Immature natural killer cell (primary cell): ENCODE data around the gene APMAP. TPM values are rescaled to one million over a fixed set of nuclear protein-coding genes. Genes with fewer than 3 reads are reported as not detected.

Experiments used
- DNase-seq, 3 donors: peaks; one replicate each; pipeline ENCODE4 v3.0.0; 2022; ENCODE audit warnings: mixed read lengths in 1 of 3
- H3K27ac Mint-ChIP-seq, 6 donors: one replicate each; pipeline ENCODE4 v1.8.0; 2020; ENCODE audit warnings: mixed read lengths in 6 of 6, mild to moderate bottlenecking in 5 of 6, inconsistent platforms in 4 of 6, moderate library complexity in 3 of 6
- H3K27me3 Mint-ChIP-seq, 3 donors: one replicate each; pipeline ENCODE4 v1.8.0; 2020 to 2021; ENCODE audit warnings: low read depth in 3 of 3, mild to moderate bottlenecking in 3 of 3, mixed read lengths in 3 of 3, moderate library complexity in 3 of 3, inconsistent platforms in 1 of 3
- H3K36me3 Mint-ChIP-seq, 3 donors: one replicate each; pipeline ENCODE4 v1.8.0; 2020; ENCODE audit warnings: mixed read lengths in 3 of 3, inconsistent platforms in 2 of 3, mild to moderate bottlenecking in 2 of 3
- H3K4me1 Mint-ChIP-seq, 2 donors: one replicate each; pipeline ENCODE4 v1.8.0; 2020; ENCODE audit warnings: inconsistent platforms in 2 of 2, mild to moderate bottlenecking in 2 of 2, mixed read lengths in 2 of 2, moderate library complexity in 1 of 2
- H3K4me3 Mint-ChIP-seq, 5 donors: one replicate each; pipeline ENCODE4 v1.8.0; 2020; ENCODE audit warnings: mild to moderate bottlenecking in 5 of 5, mixed read lengths in 5 of 5, inconsistent platforms in 3 of 5, moderate library complexity in 3 of 5
- H3K9me3 Mint-ChIP-seq, 6 donors: one replicate each; pipeline ENCODE4 v1.8.0; 2020; ENCODE audit warnings: mild to moderate bottlenecking in 6 of 6, mixed read lengths in 6 of 6, inconsistent platforms in 4 of 6, moderate library complexity in 3 of 6
- polyA plus RNA-seq, 3 donors: library from polyadenylated mRNA; unstranded; fragments of 300-500 nt; fragmentation: Illumina TruSeq; gene quantifications; one replicate each; pipeline ENCODE4 v1.2.3, GENCODE V29; 2021

Gene APMAP
- polyA plus RNA-seq, 3 donors from 2014 or later, result 649 to 1,111 (median 667) TPM

GRCh38 chr20:24970754-24971153 is 21.8 kb downstream of the APMAP start:
- no peak for DNase-seq
- peaks cover 14 to 22% (median 15%) of the 10 kb centered on the region in 3 donors for H3K27me3 Mint-ChIP-seq
- H3K9me3 Mint-ChIP-seq, result no peaks in the 10 kb centered on the region
- H3K27ac Mint-ChIP-seq, result peak overlapping the region in 5 of 6 donors; percentile 28 to 86 (median 65)
- H3K4me3 Mint-ChIP-seq, result no peak overlapping the region
- peaks cover 45 to 95% (median 60%) of the 10 kb centered on the region in 3 donors for H3K36me3 Mint-ChIP-seq
- peaks cover 73 to 84% of the 10 kb centered on the region in 2 donors for H3K4me1 Mint-ChIP-seq

DNA sequence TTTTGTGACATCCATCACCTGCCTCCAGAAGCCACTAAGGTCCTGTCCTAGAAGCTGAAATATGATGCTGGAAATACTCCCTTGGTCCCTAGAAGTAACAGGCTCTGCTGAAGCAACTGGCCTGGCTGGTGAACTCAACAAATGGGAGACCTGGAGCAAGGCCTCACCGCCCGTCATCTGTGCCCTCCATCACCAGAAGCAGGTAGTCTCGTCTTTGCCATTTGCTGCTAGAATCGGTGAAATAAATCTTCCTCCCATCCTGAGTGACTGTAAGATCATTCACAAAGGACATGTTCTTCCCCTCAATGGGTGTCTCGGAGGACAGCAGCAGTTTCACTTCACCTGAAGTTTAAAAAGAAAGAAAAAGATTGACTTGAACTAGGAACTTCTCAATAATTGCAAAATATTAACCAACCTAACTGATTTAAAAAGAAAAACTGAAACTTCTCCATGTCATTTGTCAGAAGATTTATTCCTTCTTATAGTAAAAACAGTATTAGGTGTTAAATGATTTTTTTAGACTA is 22.5 kb downstream of the APMAP start:
- H3K9me3 Mint-ChIP-seq, result no peaks in the 10 kb centered on the region
- peaks cover 15 to 27% (median 17%) of the 10 kb centered on the region in 3 donors for H3K27me3 Mint-ChIP-seq
- H3K4me1 Mint-ChIP-seq, result peaks cover 73 to 84% of the 10 kb centered on the region in 2 donors
- no peak overlapping the region for H3K4me3 Mint-ChIP-seq
- H3K27ac Mint-ChIP-seq, result peak overlapping the region; percentile 31 to 93 (median 75)
- H3K36me3 Mint-ChIP-seq, result peaks cover 45 to 94% (median 61%) of the 10 kb centered on the region in 3 donors
- DNase-seq, result no peak

- Mint-ChIP-seq H3K27ac (peak overlapping the region; percentile 85 to 98 (median 94)), H3K4me1 (peaks cover 74 to 84% of the 10 kb centered on the region in 2 donors), H3K4me3 (peak overlapping the region in 2 of 5 donors; percentile 28 to 38), H3K9me3 (no peaks in the 10 kb centered on the region), H3K27me3 (peaks cover 16 to 30% (median 17%) of the 10 kb centered on the region in 3 donors), H3K36me3 (peaks cover 49 to 94% (median 63%) of the 10 kb centered on the region in 3 donors)
- DNase-seq, result no peak
Measured at GRCh38 chr20:24969186-24970029, 23.1 kb downstream of the APMAP start.

DNA sequence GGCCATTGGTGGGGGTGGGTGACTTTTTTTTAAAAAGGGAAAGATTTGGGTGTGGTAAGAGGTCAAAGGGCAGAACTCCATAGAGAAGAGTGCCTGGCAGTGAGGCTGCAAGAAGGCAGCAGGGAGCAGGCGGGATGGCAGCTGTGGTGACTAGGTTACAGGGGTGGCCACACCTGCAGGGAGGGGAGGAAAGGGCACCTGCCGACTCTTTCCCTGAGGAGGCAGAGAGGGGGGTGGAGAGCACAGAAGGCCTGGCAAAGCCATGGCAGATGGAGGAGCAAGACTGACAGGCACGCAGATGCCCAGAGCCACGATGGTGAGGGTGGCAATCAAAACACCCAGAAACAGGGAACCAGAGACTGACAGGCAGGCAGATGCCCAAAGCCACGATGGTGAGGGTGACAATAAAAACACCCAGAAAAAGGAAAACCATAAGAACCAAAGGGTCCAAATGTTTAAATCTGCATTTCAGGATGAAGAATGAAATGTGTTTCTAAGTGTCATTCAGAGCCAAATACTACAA is 24.2 kb downstream of the APMAP start:
- H3K27me3 Mint-ChIP-seq, result peaks cover 13 to 33% (median 19%) of the 10 kb centered on the region in 3 donors
- no peaks in the 10 kb centered on the region for H3K9me3 Mint-ChIP-seq
- H3K4me3 Mint-ChIP-seq, result peak overlapping the region in 3 of 5 donors; percentile 44 to 76 (median 52)
- H3K4me1 Mint-ChIP-seq, result peaks cover 74 to 84% of the 10 kb centered on the region in 2 donors
- H3K36me3 Mint-ChIP-seq, result peaks cover 48 to 90% (median 58%) of the 10 kb centered on the region in 3 donors
- peak overlapping the region; percentile 85 to 98 (median 94) for H3K27ac Mint-ChIP-seq
- DNase-seq, result no peak

GRCh38 chr20:24966317-24967012 is 26.1 kb downstream of the APMAP start:
- no peak for DNase-seq
- Mint-ChIP-seq H3K27me3 (peaks cover 18 to 49% (median 32%) of the 10 kb centered on the region in 3 donors), H3K27ac (peak overlapping the region; percentile 98 to 100 (median 100)), H3K4me1 (peaks cover 85 to 98% of the 10 kb centered on the region in 2 donors), H3K9me3 (no peaks in the 10 kb centered on the region), H3K4me3 (peak overlapping the region in 2 of 5 donors; percentile 6 to 80), H3K36me3 (peaks cover 60 to 92% (median 68%) of the 10 kb centered on the region in 3 donors)

- H3K4me3 Mint-ChIP-seq, result peak overlapping the region; percentile 52 to 80 (median 56)
- H3K9me3 Mint-ChIP-seq, result no peaks in the 10 kb centered on the region
- no peak for DNase-seq
- peaks cover 30 to 58% (median 43%) of the 10 kb centered on the region in 3 donors for H3K27me3 Mint-ChIP-seq
- H3K36me3 Mint-ChIP-seq, result peaks cover 60 to 90% (median 67%) of the 10 kb centered on the region in 3 donors
- peaks cover 90 to 98% of the 10 kb centered on the region in 2 donors for H3K4me1 Mint-ChIP-seq
- peak overlapping the region; percentile 98 to 100 (median 100) for H3K27ac Mint-ChIP-seq
Measured at GRCh38 chr20:24965065-24965919, 27.3 kb downstream of the APMAP start.

DNA sequence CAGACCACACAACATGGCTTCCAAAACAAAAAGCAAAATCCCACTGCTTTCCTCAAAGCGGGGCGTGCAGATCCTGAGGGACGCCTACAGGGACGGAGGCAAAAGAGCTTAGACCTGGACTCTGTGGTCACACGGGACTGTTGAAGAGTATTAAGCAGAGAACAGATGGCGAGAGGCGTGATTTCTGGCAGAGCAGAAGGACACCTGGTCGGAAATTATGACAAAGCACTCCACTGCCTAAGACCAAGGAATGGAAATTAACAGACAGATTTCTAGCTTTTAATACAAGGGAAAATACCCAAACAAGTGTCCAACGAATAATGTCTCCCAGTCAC is 28.1 kb downstream of the APMAP start:
- H3K27ac Mint-ChIP-seq, result peak overlapping the region; percentile 98 to 100 (median 100)
- peaks cover 38 to 59% (median 49%) of the 10 kb centered on the region in 3 donors for H3K27me3 Mint-ChIP-seq
- peaks cover 93 to 98% of the 10 kb centered on the region in 2 donors for H3K4me1 Mint-ChIP-seq
- H3K36me3 Mint-ChIP-seq, result peaks cover 65 to 88% (median 67%) of the 10 kb centered on the region in 3 donors
- DNase-seq, result no peak
- H3K4me3 Mint-ChIP-seq, result peak overlapping the region; percentile 44 to 73 (median 57)
- H3K9me3 Mint-ChIP-seq, result no peaks in the 10 kb centered on the region

GRCh38 chr20:24963672-24964505 is 28.7 kb downstream of the APMAP start:
- Mint-ChIP-seq H3K4me1 (peaks cover 94 to 98% of the 10 kb centered on the region in 2 donors), H3K27me3 (peaks cover 39 to 62% (median 49%) of the 10 kb centered on the region in 3 donors), H3K36me3 (peaks cover 59 to 88% (median 73%) of the 10 kb centered on the region in 3 donors), H3K9me3 (no peaks in the 10 kb centered on the region), H3K27ac (peak overlapping the region; percentile 98 to 100 (median 100)), H3K4me3 (peak overlapping the region; percentile 60 to 89 (median 83))
- no peak for DNase-seq

DNA sequence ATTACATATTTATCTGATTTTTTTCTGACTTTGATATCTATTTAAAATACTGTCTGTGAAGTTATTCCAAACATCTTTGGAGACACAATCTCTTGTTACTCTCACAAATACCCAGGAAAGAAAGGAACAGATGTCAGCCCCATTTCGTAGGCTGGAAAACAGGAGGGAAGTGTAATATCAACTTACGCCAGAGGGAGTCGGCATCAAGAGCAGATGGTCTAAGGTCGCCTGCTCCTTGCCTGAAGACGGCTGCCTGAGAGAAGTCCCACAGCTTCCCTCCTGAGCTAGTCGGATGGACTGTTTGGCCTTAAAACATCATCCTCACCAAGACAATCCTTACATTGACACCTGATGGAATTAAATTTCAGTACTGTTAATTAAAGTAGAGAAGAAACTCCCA is 30.0 kb downstream of the APMAP start:
- H3K4me1 Mint-ChIP-seq, result peaks cover 95 to 98% of the 10 kb centered on the region in 2 donors

DNA sequence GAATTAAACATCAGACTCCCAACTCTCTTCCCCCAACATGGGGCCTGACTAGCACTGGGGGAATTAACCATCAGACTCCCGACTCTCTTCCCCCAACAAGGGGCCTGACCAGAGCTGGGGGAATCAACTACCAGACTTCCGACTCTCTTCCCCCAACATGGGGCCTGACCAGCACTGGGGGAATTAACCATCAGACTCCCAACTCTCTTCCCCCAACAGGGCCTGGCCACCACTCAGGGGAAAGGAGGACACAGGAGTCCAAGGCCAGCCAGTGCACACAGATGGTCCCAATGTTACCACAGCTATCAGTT is 30.4 kb downstream of the APMAP start:
- peak overlapping the region; percentile 81 to 89 (median 83) for H3K4me3 Mint-ChIP-seq
- DNase-seq, result no peak
- peaks cover 47 to 70% (median 49%) of the 10 kb centered on the region in 3 donors for H3K27me3 Mint-ChIP-seq
- peaks cover 95 to 98% of the 10 kb centered on the region in 2 donors for H3K4me1 Mint-ChIP-seq
- H3K36me3 Mint-ChIP-seq, result peaks cover 51 to 84% (median 73%) of the 10 kb centered on the region in 3 donors
- no peaks in the 10 kb centered on the region for H3K9me3 Mint-ChIP-seq
- H3K27ac Mint-ChIP-seq, result peak overlapping the region; percentile 98 to 100 (median 100)

More for the DNA sequence above, 30.0 kb downstream of the APMAP start:
- Mint-ChIP-seq H3K27ac (peak overlapping the region; percentile 98 to 100 (median 100)), H3K4me3 (peak overlapping the region; percentile 81 to 89 (median 83)), H3K36me3 (peaks cover 52 to 84% (median 75%) of the 10 kb centered on the region in 3 donors), H3K27me3 (peaks cover 43 to 67% (median 49%) of the 10 kb centered on the region in 3 donors), H3K9me3 (no peaks in the 10 kb centered on the region)
- no peak for DNase-seq

GRCh38 chr20:24961384-24962181 is 31.0 kb downstream of the APMAP start:
- Mint-ChIP-seq H3K9me3 (no peaks in the 10 kb centered on the region), H3K36me3 (peaks cover 52 to 83% (median 75%) of the 10 kb centered on the region in 3 donors), H3K27me3 (peaks cover 48 to 74% (median 50%) of the 10 kb centered on the region in 3 donors), H3K4me1 (peaks cover 98% of the 10 kb centered on the region in 2 donors), H3K27ac (peak overlapping the region; percentile 98 to 100 (median 100)), H3K4me3 (peak overlapping the region; percentile 81 to 89 (median 83))
- no peak for DNase-seq
